ENCODE measurements around the gene MINK1. TPM values are rescaled to one million over a fixed set of nuclear protein-coding genes. Genes with fewer than 3 reads are reported as not detected.

MINK1 gene
- total and polyA plus RNA-seq, 10 of the 15 experiments (the other 5 are each of a cell fraction or from before 2014, with no cell fraction given) = 0.08 to 55.6 (median 15.0) TPM

DNA sequence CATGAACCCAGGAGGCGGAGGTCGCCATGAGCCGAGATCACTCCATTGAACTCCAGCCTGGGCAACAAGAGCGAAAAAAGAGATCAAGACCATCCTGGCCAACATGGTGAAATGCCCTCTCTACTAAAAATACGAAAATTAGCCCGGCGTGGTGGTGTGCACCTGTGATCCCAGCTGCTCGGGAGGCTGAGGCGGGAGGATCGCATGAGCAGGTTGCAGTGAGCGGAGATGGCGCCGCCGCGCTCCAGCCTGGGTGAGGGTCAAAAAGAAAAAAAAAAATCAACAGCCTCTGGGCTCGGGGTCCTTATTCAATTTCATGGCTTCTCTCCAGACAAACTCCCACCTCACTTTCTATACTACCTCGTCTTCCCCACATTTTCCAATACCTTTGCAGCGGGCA is 95.7 kb downstream of the MINK1 start:
- TF ChIP-seq SPI1 (IDR thresholded peaks at IDR 0.05; ENCODE audit: borderline replicate concordance, insufficient read depth, low read depth, low read length) = no peak
- TF ChIP-seq, protein P1, sequence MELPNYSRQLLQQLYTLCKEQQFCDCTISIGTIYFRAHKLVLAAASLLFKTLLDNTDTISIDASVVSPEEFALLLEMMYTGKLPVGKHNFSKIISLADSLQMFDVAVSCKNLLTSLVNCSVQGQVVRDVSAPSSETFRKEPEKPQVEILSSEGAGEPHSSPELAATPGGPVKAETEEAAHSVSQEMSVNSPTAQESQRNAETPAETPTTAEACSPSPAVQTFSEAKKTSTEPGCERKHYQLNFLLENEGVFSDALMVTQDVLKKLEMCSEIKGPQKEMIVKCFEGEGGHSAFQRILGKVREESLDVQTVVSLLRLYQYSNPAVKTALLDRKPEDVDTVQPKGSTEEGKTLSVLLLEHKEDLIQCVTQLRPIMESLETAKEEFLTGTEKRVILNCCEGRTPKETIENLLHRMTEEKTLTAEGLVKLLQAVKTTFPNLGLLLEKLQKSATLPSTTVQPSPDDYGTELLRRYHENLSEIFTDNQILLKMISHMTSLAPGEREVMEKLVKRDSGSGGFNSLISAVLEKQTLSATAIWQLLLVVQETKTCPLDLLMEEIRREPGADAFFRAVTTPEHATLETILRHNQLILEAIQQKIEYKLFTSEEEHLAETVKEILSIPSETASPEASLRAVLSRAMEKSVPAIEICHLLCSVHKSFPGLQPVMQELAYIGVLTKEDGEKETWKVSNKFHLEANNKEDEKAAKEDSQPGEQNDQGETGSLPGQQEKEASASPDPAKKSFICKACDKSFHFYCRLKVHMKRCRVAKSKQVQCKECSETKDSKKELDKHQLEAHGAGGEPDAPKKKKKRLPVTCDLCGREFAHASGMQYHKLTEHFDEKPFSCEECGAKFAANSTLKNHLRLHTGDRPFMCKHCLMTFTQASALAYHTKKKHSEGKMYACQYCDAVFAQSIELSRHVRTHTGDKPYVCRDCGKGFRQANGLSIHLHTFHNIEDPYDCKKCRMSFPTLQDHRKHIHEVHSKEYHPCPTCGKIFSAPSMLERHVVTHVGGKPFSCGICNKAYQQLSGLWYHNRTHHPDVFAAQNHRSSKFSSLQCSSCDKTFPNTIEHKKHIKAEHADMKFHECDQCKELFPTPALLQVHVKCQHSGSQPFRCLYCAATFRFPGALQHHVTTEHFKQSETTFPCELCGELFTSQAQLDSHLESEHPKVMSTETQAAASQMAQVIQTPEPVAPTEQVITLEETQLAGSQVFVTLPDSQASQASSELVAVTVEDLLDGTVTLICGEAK (IDR thresholded peaks at IDR 0.05; ENCODE audit: borderline replicate concordance) = no peak
- no peak for TF ChIP-seq FOXK2 (IDR thresholded peaks at IDR 0.05)
- no peak for TF ChIP-seq STAT1 (conservative IDR thresholded peaks at IDR 0.05)
- TF ChIP-seq, protein P2, sequence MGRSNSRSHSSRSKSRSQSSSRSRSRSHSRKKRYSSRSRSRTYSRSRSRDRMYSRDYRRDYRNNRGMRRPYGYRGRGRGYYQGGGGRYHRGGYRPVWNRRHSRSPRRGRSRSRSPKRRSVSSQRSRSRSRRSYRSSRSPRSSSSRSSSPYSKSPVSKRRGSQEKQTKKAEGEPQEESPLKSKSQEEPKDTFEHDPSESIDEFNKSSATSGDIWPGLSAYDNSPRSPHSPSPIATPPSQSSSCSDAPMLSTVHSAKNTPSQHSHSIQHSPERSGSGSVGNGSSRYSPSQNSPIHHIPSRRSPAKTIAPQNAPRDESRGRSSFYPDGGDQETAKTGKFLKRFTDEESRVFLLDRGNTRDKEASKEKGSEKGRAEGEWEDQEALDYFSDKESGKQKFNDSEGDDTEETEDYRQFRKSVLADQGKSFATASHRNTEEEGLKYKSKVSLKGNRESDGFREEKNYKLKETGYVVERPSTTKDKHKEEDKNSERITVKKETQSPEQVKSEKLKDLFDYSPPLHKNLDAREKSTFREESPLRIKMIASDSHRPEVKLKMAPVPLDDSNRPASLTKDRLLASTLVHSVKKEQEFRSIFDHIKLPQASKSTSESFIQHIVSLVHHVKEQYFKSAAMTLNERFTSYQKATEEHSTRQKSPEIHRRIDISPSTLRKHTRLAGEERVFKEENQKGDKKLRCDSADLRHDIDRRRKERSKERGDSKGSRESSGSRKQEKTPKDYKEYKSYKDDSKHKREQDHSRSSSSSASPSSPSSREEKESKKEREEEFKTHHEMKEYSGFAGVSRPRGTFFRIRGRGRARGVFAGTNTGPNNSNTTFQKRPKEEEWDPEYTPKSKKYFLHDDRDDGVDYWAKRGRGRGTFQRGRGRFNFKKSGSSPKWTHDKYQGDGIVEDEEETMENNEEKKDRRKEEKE (IDR thresholded peaks at IDR 0.05) = no peak
- FAIRE-seq = no peak
- H3K4me3 ChIP-seq = no peak overlapping the region
- in situ Hi-C loops (cut with MboI) = no loop called here
- H3K27ac ChIP-seq (ENCODE audit: control insufficient read depth, insufficient read depth) = no peak overlapping the region
- no peaks in the 10 kb centered on the region for H3K27me3 ChIP-seq (replicated peaks in 1 of 2; ENCODE audit: control insufficient read depth in 2 of 2, insufficient read depth in 2 of 2, low read length in 1 of 2)
- no peaks in the 10 kb centered on the region for H4K20me1 ChIP-seq (ENCODE audit: control insufficient read depth, insufficient read depth)
- H3K36me3 ChIP-seq (ENCODE audit: control insufficient read depth in 2 of 2, insufficient read depth in 2 of 2, low read length in 1 of 2) = no peaks in the 10 kb centered on the region; a peak in 1 of 4 replicates
- RAD21 ChIA-PET (ENCODE audit: unreplicated experiment) = no interaction called here
- no peak overlapping the region for H3K9ac ChIP-seq (ENCODE audit: control insufficient read depth, insufficient read depth, low read length)
- intact Hi-C loops (cut with micrococcal nuclease; ENCODE audit: unreplicated experiment) = no loop called here
- WGBS (ENCODE audit: insufficient coverage, insufficient replicate concordance, low lambda C conversion rate, missing lambda C conversion rate) = 98% methylated on average over 18 of the region's 18 CpGs
- H3K4me1 ChIP-seq (ENCODE audit: control insufficient read depth, insufficient read depth, low read length) = peaks cover 13% of the 10 kb centered on the region
- no peak overlapping the region for H3K4me2 ChIP-seq (ENCODE audit: control insufficient read depth, insufficient read depth)
- CTCF ChIA-PET = interaction anchor here (1.0 kb wide), 1 partner anchor 20 kb away, joined by 3 read pairs; no protein-coding TSS in a partner anchor
- H2AFZ ChIP-seq (ENCODE audit: control insufficient read depth, low read depth, low read length) = no peak overlapping the region
- no peak for ATAC-seq
- DNase-seq (ENCODE audit: low read depth, low spot score) = no peak
- no peaks in the 10 kb centered on the region for H3K79me2 ChIP-seq (ENCODE audit: control insufficient read depth, insufficient read depth, low read length)
- POLR2A ChIA-PET = no interaction called here
- no TSS peak for BruUV-seq (replicated peaks)
- SMC1A ChIA-PET (ENCODE audit: uncharacterized antibody, unreplicated experiment) = no interaction called here
- H3K9me3 ChIP-seq (replicated peaks; ENCODE audit: control insufficient read depth, insufficient read depth, low read length) = no peaks in the 10 kb centered on the region
